Stimulated activated CD4-positive, alpha-beta T cell treated with anti-CD3 and anti-CD28 coated beads, Interleukin-2, amount 100 ng/mL, for 48 hours (primary cell): ENCODE results near the gene OR2D3.
"Not testable (repeated sequence)": the region's sequence is repeated elsewhere in the genome, so short reads cannot be mapped to it uniquely, and the experiment has no call there.

ENCODE experiments used
- DNase-seq, 2 donors: peaks; one replicate each; pipeline ENCODE4 v3.0.0-alpha.2; 2020

The OR2D3 gene

GRCh38 chr11:6928916-6929315 is 8.1 kb downstream of the OR2D3 start:
- DNase-seq = no peak

DNA sequence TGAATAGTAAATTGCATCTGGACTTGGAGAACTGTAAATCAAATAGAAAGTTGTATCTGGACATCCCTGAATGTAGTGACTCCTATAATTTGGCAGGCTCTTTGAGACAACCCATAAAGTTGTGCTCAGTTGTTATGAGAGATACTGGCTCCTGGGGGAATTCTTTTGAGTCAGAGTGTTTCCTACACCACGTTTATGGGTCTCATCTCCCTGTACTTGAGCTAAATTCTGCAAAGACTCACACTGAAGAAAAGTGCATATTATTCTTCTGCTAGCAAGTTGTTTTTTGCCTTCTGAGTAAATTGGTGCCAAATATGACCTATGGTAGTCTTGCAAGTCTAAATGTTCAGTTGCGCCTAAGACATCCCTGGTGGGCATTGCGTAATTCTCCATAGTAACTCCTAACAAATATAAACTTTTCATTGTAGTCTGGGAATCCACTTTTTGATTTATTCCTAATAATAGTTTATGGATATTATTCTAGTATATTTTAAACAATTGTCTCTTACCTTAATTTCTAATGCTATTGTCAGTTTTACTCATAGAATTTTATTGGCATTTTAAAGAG is 10.4 kb downstream of the OR2D3 start:
- no peak for DNase-seq

DNA sequence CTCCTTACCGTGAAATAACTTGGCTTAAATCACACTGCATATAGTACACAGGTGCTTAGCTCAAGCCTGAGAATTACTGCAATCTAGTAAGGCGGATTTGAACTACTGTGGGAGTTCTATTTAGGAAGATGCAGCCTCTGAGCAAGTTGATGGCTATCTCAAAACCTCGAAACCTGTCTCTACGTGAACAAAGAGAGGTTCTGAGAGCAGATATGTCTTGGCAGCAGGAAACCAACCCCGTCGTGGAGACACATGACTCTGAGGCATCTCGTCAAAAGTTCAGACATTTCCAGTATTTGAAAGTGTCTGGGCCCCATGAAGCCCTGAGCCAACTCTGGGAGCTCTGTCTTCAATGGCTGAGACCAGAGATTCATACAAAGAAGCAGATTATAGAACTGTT is 11.3 kb downstream of the OR2D3 start:
- no peak for DNase-seq

DNA sequence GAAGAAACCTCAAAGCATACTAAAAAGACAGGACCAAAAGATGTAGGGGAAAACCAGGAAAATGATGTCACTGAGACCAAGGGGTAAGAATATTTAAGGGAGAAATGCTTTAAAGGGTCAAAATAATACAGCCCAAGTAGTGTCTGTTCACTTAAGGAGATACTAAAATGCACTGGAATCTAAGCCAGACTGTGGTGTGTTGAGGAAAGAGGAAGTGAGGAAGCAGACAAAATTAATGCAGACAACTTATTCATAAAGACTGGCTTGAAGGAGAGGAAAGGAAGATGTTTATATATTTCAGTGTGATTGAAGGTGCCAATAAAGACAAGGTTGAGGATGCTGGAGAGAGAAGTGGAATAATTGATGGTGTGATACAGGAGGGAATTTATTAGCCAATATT is 21.2 kb downstream of the OR2D3 start:
- no peak for DNase-seq

- DNase-seq = no peak
These were observed 22.3 kb downstream of the OR2D3 start for GRCh38 chr11:6943131-6943530.

DNA sequence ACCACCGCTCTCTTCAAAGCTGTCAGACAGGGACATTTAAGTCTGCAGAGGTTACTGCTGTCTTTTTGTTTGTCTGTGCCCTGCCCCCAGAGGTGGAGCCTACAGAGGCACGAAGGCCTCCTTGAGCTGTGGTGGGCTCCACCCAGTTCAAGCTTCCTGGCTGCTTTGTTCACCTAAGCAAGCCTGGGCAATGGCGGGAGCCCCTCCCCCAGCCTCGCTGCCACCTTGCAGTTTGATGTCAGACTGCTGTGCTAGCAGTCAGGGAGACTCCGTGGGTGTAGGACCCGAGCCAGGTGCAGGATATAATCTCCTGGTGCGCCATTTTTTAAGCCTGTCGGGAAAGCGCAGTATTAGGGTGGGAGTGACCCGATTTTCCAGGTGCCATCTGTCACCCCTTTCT is 33.4 kb downstream of the OR2D3 start:
- DNase-seq = not testable (repeated sequence)

GRCh38 chr11:6962141-6962540 is 41.3 kb downstream of the OR2D3 start:
- no peak for DNase-seq

DNA sequence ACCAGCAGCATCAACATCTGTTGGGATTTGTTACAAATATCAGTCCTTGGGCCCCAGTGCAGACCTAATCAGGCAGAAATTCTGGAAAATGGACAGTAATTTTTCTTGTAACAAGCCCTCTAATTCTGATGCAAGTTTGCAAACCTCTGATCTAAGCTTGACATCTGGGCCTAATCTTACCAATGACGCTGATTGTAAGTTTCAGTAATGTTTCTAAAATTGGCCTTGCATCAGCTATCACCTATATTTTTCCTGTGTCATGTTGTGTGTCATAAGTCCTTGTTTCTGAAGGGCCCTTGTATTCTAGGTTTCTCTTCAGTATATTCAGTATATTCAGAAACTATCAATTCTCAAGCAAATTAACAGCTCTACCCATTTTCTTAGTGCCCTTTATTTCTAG is 41.9 kb downstream of the OR2D3 start:
- no peak for DNase-seq

GRCh38 chr11:6968816-6969215 is 48.0 kb downstream of the OR2D3 start:
- DNase-seq = no peak

GRCh38 chr11:6969854-6970253 is 49.1 kb downstream of the OR2D3 start:
- DNase-seq = not testable (repeated sequence)
